Pancreas (tissue), 10 donors: Measurements from ENCODE around the gene TTF1. TPM values are rescaled to one million over a fixed set of nuclear protein-coding genes. Genes with fewer than 3 reads are reported as not detected.

Experiments used
- ATAC-seq, 4 donors: fragments of 200-7000 bp; cut with Tn5 transposase; one replicate each; pipeline versions ENCODE4 v1.8.0 to v1.9.1; 2020; ENCODE audit warnings: mild to moderate bottlenecking in 4 of 4, moderate library complexity in 4 of 4
- DNase-seq, 6 donors: peaks; one replicate each; pipeline ENCODE4 v3.0.0-alpha.2; 2020
- FAIRE-seq: peaks from 2 replicates; lab custom pipeline; 2012; peaks lifted over from hg19 to GRCh38; lab: Jason Lieb, UNC
- H3K27ac ChIP-seq, 4 donors: fragments of 200-600 bp; sonication (generic); 1 replicate in 3 of 4; 2 replicates in 1 of 4; pipeline versions ENCODE4 v1.5.0 to v1.8.0; 2020
- H3K27me3 ChIP-seq, 4 donors: fragments of 200-600 bp; one replicate each; pipeline ENCODE4 v1.8.0; 2021
- H3K36me3 ChIP-seq, 3 donors: fragments of 200-600 bp; sonication (generic) in 1 of 3; one replicate each; pipeline versions ENCODE4 v1.5.0 to v1.8.0; 2020 to 2021
- H3K4me1 ChIP-seq, 3 donors: fragments of 200-600 bp; one replicate each; pipeline ENCODE4 v1.8.0; 2021
- H3K4me3 ChIP-seq, 4 donors: fragments of 200-600 bp; sonication (generic) in 2 of 4; one replicate each; pipeline versions ENCODE4 v1.5.0 to v1.8.0; 2020 to 2021
- H3K9me3 ChIP-seq, 4 donors: fragments of 200-600 bp; one replicate each; pipeline ENCODE4 v1.8.0; 2021
- WGBS, 2 donors: extraction: QIAGEN DNeasy Blood & Tissue Kit; methylation state at CpG; one replicate each; pipeline ENCODE4 v1.1.7; 2013; 5-methylcytosine and 5-hydroxymethylcytosine counted together
- intact Hi-C, 3 donors: fragments of 100-400 bp; cut with DNase I; formaldehyde crosslinking; loops; one replicate each; pipeline versions ENCODE4 v1.11.1 to v1.14.2; 2022
- polyA plus RNA-seq, 2 donors: library from polyadenylated mRNA; stranded (reverse); fragments of 200-250 nt; gene quantifications; one replicate each; pipeline ENCODE4 v1.2.3, GENCODE V29; 2013
- total RNA-seq, 6 donors: library from RNA; stranded (reverse); fragmentation: NEBNext Ultra II Directional in 4 of 6; extraction: Animal tissue kit (Norgen Biotek cat#: 25700) in 4 of 6; gene quantifications; one replicate each; pipeline versions ENCODE4 v1.2.1 to v1.2.4, GENCODE V29; 2021 to 2023
- TF ChIP-seq, protein P1 (sequence below), 4 donors: fragments of 200-600 bp; sonication (generic) in 3 of 4; IDR thresholded peaks; one replicate each; pipeline versions ENCODE4 v1.5.0 to v1.8.0; 2021; ENCODE audit warnings: antibody characterized with exemption in 4 of 4
- donor health status: healthy with polysubstance abuse.
- donor health status: DM: no; HTN: no; CAD: no; lungs with moderate emphysema.
- donor health status: DM: no; HTN: no; CAD: no.
- donor health status: control.
- donor health status: control.
- donor health status: Bipolar disorder and iron deficiency.
- donor health status: DM: yes; HTN: yes; CAD: no.
- donor health status: DM: no; HTN: no; CAD: no.
- donor health status: DM: no; HTN: no; CAD: no.
- donor health status: DM: yes; HTN: yes; CAD: no.

Gene TTF1
- total and polyA plus RNA-seq, 8 donors = 4.5 to 14.0 (median 6.7) TPM

DNA sequence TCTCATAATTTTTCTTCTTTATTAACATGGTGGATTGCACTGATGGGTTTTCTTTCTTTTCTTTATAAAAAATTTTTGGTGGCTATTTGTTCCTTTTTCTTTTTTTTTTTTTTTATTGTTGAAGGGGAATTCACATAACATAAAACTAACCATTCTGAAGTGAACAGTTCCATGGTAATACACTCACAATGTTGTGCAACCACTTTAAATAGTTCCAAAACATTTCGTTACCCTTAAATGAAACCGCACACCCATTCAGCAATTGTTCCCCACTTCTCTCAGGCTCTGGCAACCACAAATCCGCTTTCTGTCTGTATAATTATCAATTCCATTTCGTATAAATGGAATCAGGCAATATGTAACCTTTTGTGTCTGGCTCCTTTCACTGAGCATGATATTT lies 40.2 kb downstream of the TTF1 start:
- ATAC-seq (no peak), DNase-seq (no peak), FAIRE-seq (no peak)
- H3K27ac ChIP-seq = no peak overlapping the region
- WGBS, 2 donors = 87 to 88% methylated on average over 4 of the region's 4 CpGs
- H3K27me3 ChIP-seq = no peaks in the 10 kb centered on the region
- H3K4me3 ChIP-seq = no peak overlapping the region
- TF ChIP-seq, protein P1, sequence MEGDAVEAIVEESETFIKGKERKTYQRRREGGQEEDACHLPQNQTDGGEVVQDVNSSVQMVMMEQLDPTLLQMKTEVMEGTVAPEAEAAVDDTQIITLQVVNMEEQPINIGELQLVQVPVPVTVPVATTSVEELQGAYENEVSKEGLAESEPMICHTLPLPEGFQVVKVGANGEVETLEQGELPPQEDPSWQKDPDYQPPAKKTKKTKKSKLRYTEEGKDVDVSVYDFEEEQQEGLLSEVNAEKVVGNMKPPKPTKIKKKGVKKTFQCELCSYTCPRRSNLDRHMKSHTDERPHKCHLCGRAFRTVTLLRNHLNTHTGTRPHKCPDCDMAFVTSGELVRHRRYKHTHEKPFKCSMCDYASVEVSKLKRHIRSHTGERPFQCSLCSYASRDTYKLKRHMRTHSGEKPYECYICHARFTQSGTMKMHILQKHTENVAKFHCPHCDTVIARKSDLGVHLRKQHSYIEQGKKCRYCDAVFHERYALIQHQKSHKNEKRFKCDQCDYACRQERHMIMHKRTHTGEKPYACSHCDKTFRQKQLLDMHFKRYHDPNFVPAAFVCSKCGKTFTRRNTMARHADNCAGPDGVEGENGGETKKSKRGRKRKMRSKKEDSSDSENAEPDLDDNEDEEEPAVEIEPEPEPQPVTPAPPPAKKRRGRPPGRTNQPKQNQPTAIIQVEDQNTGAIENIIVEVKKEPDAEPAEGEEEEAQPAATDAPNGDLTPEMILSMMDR (IDR thresholded peaks at IDR 0.05) = no peak
- no peaks in the 10 kb centered on the region for H3K9me3 ChIP-seq
- no peaks in the 10 kb centered on the region for H3K4me1 ChIP-seq
- no peaks in the 10 kb centered on the region for H3K36me3 ChIP-seq
- intact Hi-C loops = no loop called here

DNA sequence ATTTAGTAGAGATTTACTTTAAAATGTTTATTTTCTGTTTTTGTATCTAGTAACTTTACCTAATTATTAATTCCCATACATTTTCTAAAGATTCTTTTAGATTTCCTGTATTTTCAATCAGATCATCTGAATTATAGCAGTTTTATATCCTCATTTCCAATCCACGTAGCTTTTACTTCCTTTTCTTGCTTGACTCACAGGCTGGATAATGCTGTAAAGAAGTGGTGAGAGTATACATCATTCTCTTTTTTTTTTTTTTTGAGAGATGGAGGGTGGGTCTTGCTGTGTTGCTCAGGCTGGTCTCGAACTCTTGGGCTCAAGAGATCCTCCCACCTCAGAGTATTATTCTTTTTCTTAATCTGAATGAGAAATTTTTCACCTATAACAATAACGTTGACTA lies 40.7 kb downstream of the TTF1 start:
- ATAC-seq = no peak
- WGBS, 2 donors = 66 to 77% methylated on average over 3 of the region's 3 CpGs
- intact Hi-C loops = no loop called here

DNA sequence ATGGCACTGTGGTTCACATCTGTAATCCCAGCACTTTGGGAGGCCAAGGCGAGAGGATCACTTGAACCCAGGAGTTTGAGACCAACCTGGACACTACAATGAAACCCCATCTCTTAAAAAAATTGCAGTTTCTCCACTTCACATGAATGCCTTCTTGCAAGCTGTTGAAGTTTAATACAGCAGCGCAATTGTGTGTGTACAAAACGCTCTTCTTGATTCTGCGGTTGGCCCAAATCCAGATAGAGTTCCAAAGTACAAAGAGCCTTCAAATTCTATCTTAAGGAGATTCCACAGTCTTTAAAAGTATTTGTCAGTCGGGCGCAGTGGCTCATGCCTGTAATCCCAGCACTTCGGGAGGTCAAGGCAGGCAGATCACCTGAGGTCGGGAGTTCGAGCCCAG lies 42.6 kb downstream of the TTF1 start:
- H3K36me3 ChIP-seq = no peaks in the 10 kb centered on the region
- intact Hi-C loops = no loop called here

More for the DNA sequence above, 40.7 kb downstream of the TTF1 start:
- TF ChIP-seq, protein P1 (IDR thresholded peaks at IDR 0.05) = no peak
- Histone ChIP-seq H3K27ac (no peak overlapping the region), H3K4me1 (no peaks in the 10 kb centered on the region), H3K4me3 (no peak overlapping the region), H3K36me3 (no peaks in the 10 kb centered on the region), H3K9me3 (no peaks in the 10 kb centered on the region), H3K27me3 (no peaks in the 10 kb centered on the region)
- DNase-seq = no peak
- no peak for FAIRE-seq

DNA sequence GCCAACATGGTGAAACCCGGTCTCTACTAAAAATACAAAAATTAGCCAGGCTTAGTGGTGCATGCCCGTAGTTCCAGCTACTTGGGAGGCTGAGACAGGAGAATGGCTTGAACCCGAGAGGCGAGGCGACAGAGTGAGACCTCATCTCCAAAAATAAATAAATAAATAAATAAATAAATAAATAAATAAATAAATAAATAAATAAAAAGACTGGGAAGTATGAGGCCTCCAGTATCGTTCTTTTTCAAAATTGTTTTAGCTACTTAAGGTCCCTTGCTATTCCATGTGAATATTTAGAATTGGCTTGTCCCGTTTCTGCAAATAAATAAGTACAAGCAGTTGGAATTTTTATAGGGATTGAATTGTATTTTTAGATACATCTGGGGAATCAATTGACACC lies 48.9 kb downstream of the TTF1 start:
- Histone ChIP-seq H3K4me1 (peaks cover 0 to 8% (median 7%) of the 10 kb centered on the region in 3 donors), H3K36me3 (peaks cover 0 to 4% (median 0%) of the 10 kb centered on the region in 3 donors), H3K27me3 (no peaks in the 10 kb centered on the region), H3K4me3 (no peak overlapping the region), H3K9me3 (no peaks in the 10 kb centered on the region), H3K27ac (no peak overlapping the region)
- whole genome bisulfite sequencing, 2 donors = 87 to 90% methylated on average over 7 of the region's 7 CpGs
- DNase-seq (no peak), ATAC-seq (no peak), FAIRE-seq (no peak)
- intact Hi-C loops = no loop called here
- TF ChIP-seq, protein P1 (IDR thresholded peaks at IDR 0.05) = no peak

More for the DNA sequence above, 42.6 kb downstream of the TTF1 start:
- Histone ChIP-seq H3K27me3 (no peaks in the 10 kb centered on the region), H3K9me3 (no peaks in the 10 kb centered on the region), H3K4me3 (no peak overlapping the region), H3K4me1 (no peaks in the 10 kb centered on the region), H3K27ac (no peak overlapping the region)
- WGBS, 2 donors = 80 to 86% methylated on average over 9 of the region's 9 CpGs
- DNase-seq = no peak
- no peak for FAIRE-seq
- ATAC-seq = no peak
- TF ChIP-seq, protein P1 (IDR thresholded peaks at IDR 0.05) = no peak

DNA sequence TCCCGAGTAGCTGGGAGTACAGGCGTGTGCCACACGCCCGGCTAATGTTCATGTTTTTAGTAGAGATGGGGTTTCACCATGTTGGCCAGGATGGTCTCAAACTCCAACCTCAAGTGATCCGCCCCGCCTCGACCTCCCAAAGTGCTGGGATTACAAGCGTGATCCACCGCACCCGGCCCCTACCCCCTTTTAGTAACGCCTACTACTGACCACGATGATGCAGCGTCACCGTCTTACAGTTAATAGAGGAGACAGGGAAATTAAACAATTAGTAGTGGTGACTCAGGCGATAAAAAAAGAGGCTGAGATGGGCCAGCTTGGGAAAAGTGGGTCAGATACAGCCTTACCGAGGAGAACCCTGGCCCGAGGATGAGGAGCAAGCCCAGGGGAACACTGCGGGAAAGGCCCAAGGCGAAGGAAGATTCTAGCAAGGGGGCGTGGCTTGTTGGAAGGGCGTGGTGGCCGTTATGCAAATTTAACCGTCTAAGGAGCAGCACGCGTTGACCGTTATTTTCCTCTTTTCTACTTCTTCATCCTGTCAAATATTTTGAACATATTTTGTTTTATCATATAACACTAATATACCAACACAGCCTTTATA lies 50.2 kb downstream of the TTF1 start:
- ATAC-seq (no peak), FAIRE-seq (no peak), DNase-seq (no peak)
- TF ChIP-seq, protein P1 (IDR thresholded peaks at IDR 0.05) = no peak
- Histone ChIP-seq H3K4me1 (peaks cover 0 to 11% (median 11%) of the 10 kb centered on the region in 3 donors), H3K4me3 (no peak overlapping the region), H3K9me3 (no peaks in the 10 kb centered on the region), H3K36me3 (peaks cover 0 to 13% (median 0%) of the 10 kb centered on the region in 3 donors), H3K27ac (no peak overlapping the region), H3K27me3 (no peaks in the 10 kb centered on the region)
- 93 to 95% methylated on average over 26 of the region's 26 CpGs for WGBS, 2 donors
- intact Hi-C loops = no loop called here
